Measurements from ENCODE around the gene NDUFC2.
"Not testable (repeated sequence)": the region's sequence is repeated elsewhere in the genome, so short reads cannot be mapped to it uniquely, and the experiment has no call there.

NDUFC2 gene

GRCh38 chr11:78078218-78079167 lies 1.2 kb downstream of the NDUFC2 start:
- DNase-seq, result no peak

DNA sequence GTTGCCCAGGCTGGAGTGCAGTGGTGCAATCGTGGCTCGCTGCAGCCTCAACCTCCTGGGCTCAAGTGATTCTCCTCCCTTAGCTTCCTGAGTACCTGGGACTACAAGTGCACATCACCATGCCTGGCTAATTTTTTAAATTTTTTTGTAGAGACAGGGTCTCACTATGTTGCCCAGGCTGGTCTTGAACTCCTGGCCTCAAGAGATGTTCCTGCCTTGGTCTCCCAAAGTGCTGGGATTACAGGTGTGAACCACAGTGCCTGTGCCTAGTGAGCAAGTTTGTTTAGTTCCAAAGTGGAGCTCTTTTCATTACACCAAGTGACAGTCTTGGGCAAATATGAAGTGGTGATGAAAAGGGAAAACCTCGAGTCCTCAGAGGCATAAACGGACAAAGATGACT lies 2.1 kb downstream of the NDUFC2 start:
- DNase-seq, result not testable (repeated sequence)

GRCh38 chr11:78076733-78077403 lies 2.8 kb downstream of the NDUFC2 start:
- no peak for DNase-seq

- no peak for DNase-seq
These were observed 4.9 kb downstream of the NDUFC2 start for GRCh38 chr11:78074756-78075155.

- DNase-seq, result no peak
These were observed 7.2 kb downstream of the NDUFC2 start for GRCh38 chr11:78072455-78072854.

GRCh38 chr11:78071717-78072116 lies 7.9 kb downstream of the NDUFC2 start:
- no peak for DNase-seq

DNA sequence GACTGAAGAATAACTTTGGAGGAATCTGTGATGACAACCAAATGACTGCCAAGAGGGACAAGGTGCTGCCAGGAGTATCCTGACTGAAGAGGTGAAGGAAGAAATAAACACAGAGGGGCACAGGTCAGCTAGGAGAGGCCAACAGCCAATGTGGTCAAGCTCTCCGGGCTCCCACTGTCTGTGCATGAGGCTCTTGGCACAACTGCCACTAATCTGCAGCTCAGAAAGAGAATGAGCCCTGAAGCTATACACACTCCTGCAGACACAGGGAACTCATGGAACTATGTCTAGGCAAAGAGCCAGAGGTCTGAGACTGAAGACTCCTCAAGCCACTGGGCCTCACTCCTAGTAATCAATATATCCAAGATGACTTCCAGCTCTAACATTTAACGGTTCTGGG lies 9.0 kb downstream of the NDUFC2 start:
- DNase-seq, result no peak

DNA sequence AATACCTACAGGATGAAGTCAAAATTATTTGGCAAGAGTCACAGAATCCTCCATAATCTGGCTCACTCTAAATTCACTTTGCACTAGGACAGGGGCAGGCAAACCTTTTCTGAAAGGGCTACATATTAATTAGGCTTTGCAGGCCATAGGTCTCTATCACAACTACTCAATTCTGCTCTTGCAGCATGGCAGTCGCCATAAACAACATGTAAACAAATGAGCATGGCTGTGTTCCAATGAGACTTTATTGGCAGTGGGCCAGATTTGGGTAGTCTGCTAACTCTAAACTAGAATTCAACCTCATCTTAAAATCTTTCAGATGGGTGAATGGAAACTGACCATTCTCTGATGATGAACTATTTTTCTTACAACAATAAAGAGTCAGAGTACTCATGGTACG lies 10.2 kb downstream of the NDUFC2 start:
- no peak for DNase-seq

DNA sequence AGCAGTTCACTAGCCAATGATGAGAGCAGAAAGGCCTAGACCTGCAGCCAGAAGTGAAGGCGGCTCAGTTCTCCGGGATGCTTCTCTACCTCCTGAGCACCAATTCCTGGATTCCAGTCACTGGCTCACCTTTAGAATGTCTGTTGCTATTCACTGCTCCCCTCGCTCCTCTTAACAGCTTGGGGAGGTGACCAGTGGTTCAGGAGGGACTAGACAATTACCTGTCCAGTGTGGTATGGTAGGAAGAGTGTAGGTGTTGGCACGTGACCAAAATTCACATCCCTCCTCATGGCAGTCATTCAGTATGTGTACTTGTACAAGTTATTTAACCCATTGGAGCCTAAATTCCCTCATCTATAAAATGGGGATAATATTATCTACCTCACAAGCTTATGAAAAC lies 12.0 kb downstream of the NDUFC2 start:
- no peak for DNase-seq

GRCh38 chr11:78066471-78066870 lies 13.2 kb downstream of the NDUFC2 start:
- no peak for DNase-seq

DNA sequence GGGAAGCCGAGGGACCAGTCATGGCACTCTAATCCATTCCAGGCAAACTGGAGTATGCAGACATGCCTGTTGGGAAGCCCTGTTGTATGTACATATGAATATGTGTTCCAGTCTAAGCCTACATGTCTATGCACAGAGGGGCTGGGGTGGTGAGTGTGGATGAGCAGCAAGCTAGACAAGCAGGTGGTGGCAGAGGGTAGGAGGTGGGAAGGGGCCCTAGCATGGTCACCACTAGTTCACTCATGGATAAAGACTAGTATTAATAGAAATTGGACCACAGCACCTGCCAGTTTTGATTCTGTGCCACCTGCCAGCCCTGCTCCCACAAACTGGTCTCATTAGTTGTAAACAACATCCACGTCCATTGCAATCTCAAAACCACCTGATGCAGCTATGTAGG lies 14.5 kb downstream of the NDUFC2 start:
- no peak for DNase-seq

DNA sequence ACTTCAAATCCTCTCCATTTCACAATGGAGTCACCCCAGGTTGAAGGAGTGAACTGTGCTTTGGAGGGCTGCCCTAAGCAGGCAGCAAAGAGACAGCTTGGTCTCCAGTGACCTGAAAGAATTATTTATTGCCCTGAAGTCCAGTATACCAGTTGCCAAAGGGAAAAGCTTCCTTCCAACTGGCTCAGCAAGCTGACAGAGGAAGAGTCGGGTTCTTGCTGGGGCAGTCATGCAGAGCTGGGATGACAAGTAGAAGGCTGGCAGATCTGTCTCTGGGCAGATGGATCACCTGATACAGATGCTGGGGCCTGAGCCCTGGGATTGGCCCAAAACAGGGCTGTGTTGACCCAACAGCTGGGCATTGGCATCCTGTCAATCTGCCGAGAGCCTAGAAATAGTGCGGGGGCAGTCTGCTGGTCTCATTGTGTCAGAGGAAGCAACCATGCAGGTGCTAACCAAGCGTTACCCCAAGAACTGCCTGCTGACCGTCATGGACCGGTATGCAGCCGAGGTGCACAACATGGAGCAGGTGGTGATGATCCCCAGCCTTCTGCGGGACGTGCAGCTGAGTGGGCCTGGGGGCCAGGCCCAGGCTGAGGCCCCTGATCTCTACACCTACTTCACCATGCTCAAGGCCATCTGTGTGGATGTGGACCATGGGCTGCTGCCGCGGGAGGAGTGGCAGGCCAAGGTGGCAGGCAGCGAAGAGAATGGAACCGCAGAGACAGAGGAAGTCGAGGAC lies 16.1 kb downstream of the NDUFC2 start, which contains the start of gene THRSP:
TSS of gene THRSP (plus strand) at position 422 of the 742 bp plus-strand sequence. CDS start at position 443, 21 bp downstream.
- DNase-seq, result no peak

- no peak for DNase-seq
These were observed 17.0 kb downstream of the NDUFC2 start for GRCh38 chr11:78062671-78063070.

GRCh38 chr11:78061921-78062311 lies 17.7 kb downstream of the NDUFC2 start:
- DNase-seq, result no peak

- no peak for DNase-seq
These were observed 18.4 kb downstream of the NDUFC2 start for GRCh38 chr11:78061088-78061920.

- DNase-seq, result no peak
These were observed 19.1 kb downstream of the NDUFC2 start for GRCh38 chr11:78060533-78060932.

GRCh38 chr11:78059749-78060328 lies 19.8 kb downstream of the NDUFC2 start:
- not testable (repeated sequence) for DNase-seq

DNA sequence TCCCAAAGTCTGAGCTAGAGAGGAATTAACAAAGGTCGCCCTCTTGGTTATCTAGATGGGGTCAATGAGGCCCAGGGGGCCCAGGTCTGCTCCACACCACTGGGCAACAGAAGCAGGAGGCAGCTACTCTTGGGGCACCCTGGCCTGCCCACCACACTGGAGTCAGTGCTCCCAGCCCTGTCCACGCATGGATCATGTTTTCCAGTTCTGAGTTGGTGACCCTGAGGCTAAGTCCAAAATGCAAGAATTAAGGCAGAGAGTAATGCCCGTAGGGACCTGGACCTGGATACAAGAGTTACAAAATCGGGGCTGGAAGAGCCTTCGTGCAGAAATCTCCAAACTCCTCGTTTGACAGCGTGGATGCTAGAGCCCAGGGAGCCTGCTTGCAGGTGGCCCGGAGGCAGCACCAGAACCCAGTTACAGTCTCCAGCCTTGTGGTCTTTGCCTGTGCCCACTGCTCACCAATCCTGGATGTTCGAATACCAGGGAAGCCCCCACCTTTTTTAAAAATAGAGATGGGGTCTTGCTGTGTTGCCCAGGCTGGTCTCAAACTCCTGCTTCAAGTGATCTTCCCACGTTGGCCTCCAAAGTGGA lies 22.1 kb downstream of the NDUFC2 start:
- DNase-seq, result no peak

DNA sequence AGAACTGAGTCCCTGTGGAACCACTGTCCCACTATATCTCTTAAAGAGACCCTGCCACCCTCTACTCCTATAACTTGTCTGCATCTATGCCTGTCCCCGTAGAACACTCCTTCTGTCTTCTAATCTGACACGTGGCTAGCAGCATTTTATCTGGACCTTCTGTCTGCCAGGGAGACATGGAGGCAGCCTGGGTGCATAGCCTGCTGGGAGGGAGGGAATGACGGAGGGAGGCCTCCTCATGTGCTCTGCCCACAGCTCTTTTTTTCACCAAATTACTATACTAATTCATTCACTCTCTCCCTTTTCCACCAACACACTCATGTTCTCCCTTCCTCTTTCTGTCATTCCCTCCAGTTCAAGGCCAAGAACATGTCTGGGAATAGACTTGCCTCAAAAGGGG lies 23.6 kb downstream of the NDUFC2 start:
- DNase-seq, result no peak

DNA sequence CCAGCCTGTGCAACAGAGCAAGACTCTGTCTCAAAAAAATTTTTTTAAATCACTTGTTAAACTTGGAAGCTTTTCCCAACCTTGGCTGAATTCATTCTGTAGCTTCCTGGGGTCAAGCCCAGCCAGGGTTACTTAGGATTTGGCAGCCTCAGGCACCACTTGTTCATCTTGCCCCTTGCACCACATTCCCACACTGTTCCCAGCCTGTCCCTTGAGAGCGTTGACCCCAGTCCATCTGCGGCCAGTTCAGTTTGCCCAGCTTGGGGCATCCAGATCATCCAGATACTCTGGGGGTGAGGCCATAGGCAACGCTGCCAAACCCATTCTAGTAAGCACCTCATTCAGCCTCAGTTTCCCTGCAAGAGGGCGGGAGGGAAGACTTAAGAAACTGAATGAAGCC lies 24.7 kb downstream of the NDUFC2 start:
- DNase-seq, result no peak

DNA sequence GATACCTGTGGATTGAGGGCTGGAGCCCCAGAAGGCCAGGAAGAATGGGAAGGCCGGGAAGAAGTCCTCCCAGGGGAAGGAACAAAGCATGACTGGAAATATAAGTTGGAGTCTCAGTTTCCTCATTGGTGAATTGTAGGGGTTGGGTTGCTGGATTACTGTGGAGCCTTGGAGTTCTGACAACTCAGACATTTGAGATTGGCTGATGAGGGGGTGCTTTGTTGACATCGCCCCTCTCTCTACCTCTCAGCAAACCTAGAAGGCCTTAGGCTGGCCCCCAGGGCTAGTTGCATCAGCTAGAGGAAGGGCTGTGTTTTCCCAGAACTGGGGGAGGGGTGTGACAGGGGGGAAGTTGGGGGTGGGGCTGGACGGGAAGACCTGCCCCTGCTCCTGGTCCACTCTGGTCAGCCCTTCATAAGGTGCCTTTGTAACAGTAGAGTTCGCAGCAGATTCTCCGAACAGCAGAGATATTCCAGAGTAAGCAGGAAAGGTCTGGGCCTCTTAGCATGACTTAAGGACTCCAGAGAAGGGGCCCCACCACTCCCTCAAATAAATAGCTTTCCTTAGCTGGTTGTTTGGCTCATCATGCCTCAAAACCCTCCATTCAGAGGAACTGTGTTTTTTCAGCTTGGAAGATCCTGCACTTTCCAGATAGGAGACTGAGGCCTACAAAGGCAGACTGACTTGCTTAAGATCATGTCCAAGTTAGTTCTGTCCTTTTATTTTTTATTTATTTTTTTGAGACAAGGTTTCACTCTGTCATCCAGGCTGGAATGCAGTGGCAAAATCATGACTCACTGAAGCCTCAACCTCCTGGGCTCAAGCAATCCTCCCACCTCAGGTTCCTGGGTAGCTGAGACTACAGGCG lies 28.5 kb downstream of the NDUFC2 start:
- no peak for DNase-seq
